Measurements from ENCODE around the gene MAGI1. TPM values are rescaled to one million over a fixed set of nuclear protein-coding genes. Genes with fewer than 3 reads are reported as not detected.

The MAGI1 gene
- total and polyA plus RNA-seq, 2 experiments from 2014 or later, result 33.9 to 87.0 TPM

- no peak overlapping the region for H3K27ac ChIP-seq
- DNase-seq (ENCODE audit: low read depth in 1 of 2, low spot score in 1 of 2), result no peak
- TF ChIP-seq CTCF (IDR thresholded peaks at IDR 0.05; ENCODE audit: low read depth, low read length), result no peak
These were observed 557.6 kb downstream of the MAGI1 start for GRCh38 chr3:65481085-65481484.

GRCh38 chr3:65479990-65480389 lies 558.7 kb downstream of the MAGI1 start:
- Histone ChIP-seq H3K4me3 (no peak overlapping the region), H3K36me3 (no peaks in the 10 kb centered on the region), H3K9me3 (ENCODE audit: low read depth) (no peaks in the 10 kb centered on the region), H3K27ac (no peak overlapping the region), H3K4me1 (ENCODE audit: low read depth) (peaks cover 29% of the 10 kb centered on the region), H3K27me3 (no peaks in the 10 kb centered on the region)
- no peak for TF ChIP-seq CTCF (IDR thresholded peaks at IDR 0.05; ENCODE audit: low read depth, low read length)
- DNase-seq (ENCODE audit: low read depth in 1 of 2, low spot score in 1 of 2), result peak in 1 of 2 donors; percentile 44

More at GRCh38 chr3:65481085-65481484, 557.6 kb downstream of the MAGI1 start:
- no peaks in the 10 kb centered on the region for H3K36me3 ChIP-seq
- no peaks in the 10 kb centered on the region for H3K9me3 ChIP-seq (ENCODE audit: low read depth)
- H3K27me3 ChIP-seq, result no peaks in the 10 kb centered on the region
- H3K4me1 ChIP-seq (ENCODE audit: low read depth), result peaks cover 40% of the 10 kb centered on the region
- H3K4me3 ChIP-seq, result no peak overlapping the region

- no peaks in the 10 kb centered on the region for H3K27me3 ChIP-seq
- H3K4me1 ChIP-seq (ENCODE audit: low read depth), result peaks cover 17% of the 10 kb centered on the region
- no peak overlapping the region for H3K27ac ChIP-seq
These were observed 559.9 kb downstream of the MAGI1 start for GRCh38 chr3:65478551-65479500.

GRCh38 chr3:65473736-65474135 lies 565.0 kb downstream of the MAGI1 start:
- no peaks in the 10 kb centered on the region for H3K9me3 ChIP-seq (ENCODE audit: low read depth)
- no peak overlapping the region for H3K4me3 ChIP-seq
- H3K36me3 ChIP-seq, result no peaks in the 10 kb centered on the region
- TF ChIP-seq CTCF (IDR thresholded peaks at IDR 0.05; ENCODE audit: low read depth, low read length), result no peak
- H3K4me1 ChIP-seq (ENCODE audit: low read depth), result no peaks in the 10 kb centered on the region
- no peak overlapping the region for H3K27ac ChIP-seq
- DNase-seq (ENCODE audit: low read depth in 1 of 2, low spot score in 1 of 2), result peak in 1 of 2 donors; percentile 11
- no peaks in the 10 kb centered on the region for H3K27me3 ChIP-seq

More at GRCh38 chr3:65478551-65479500, 559.9 kb downstream of the MAGI1 start:
- no peak for TF ChIP-seq CTCF (IDR thresholded peaks at IDR 0.05; ENCODE audit: low read depth, low read length)
- no peak for DNase-seq (ENCODE audit: low read depth in 1 of 2, low spot score in 1 of 2)
- no peaks in the 10 kb centered on the region for H3K36me3 ChIP-seq
- H3K4me3 ChIP-seq, result no peak overlapping the region
- no peaks in the 10 kb centered on the region for H3K9me3 ChIP-seq (ENCODE audit: low read depth)

GRCh38 chr3:65472501-65472900 lies 566.2 kb downstream of the MAGI1 start:
- no peak for TF ChIP-seq CTCF (IDR thresholded peaks at IDR 0.05; ENCODE audit: low read depth, low read length)
- H3K27me3 ChIP-seq, result no peaks in the 10 kb centered on the region
- no peak overlapping the region for H3K27ac ChIP-seq
- H3K4me1 ChIP-seq (ENCODE audit: low read depth), result peaks cover 6% of the 10 kb centered on the region
- no peaks in the 10 kb centered on the region for H3K36me3 ChIP-seq
- no peak for DNase-seq (ENCODE audit: low read depth in 1 of 2, low spot score in 1 of 2)
- no peak overlapping the region for H3K4me3 ChIP-seq
- no peaks in the 10 kb centered on the region for H3K9me3 ChIP-seq (ENCODE audit: low read depth)
